Posterior vena cava (tissue), 2 donors: ENCODE data around the gene PPP2R2B. TPM values are rescaled to one million over a fixed set of nuclear protein-coding genes. Genes with fewer than 3 reads are reported as not detected.
"Not testable (repeated sequence)": the region's sequence is repeated elsewhere in the genome, so short reads cannot be mapped to it uniquely, and the experiment has no call there.

Experiments
- DNase-seq: peaks from one replicate; pipeline ENCODE4 v3.0.0-alpha.2; 2020; ENCODE audit warnings: low spot score
- intact Hi-C, 2 donors: fragments of 100-400 bp; cut with DNase I; formaldehyde crosslinking; loops; one replicate each; pipeline versions ENCODE4 v1.14.1 to v1.14.2; 2022 to 2023
- total RNA-seq, 2 donors: library from RNA; stranded (reverse); fragmentation: NEBNext Ultra II Directional; extraction: Animal tissue kit (Norgen Biotek cat#: 25700); gene quantifications; one replicate each; pipeline ENCODE4 v1.2.1, GENCODE V29; 2021
- donor health status: DM: yes; HTN: yes; CAD: no.
- donor health status: DM: yes; HTN: yes; CAD: no.

PPP2R2B gene
- total RNA-seq, 2 donors from 2014 or later = 17.3 to 53.1 TPM

- intact Hi-C loops = no loop called here
- no peak for DNase-seq
These were observed 236.1 kb downstream of the PPP2R2B start for GRCh38 chr5:146642410-146642809.

- intact Hi-C loops = no loop called here
These were observed 236.6 kb downstream of the PPP2R2B start for GRCh38 chr5:146641941-146642340.

GRCh38 chr5:146640285-146640896 lies 238.2 kb downstream of the PPP2R2B start:
- DNase-seq = no peak
- intact Hi-C loops = no loop called here

More at GRCh38 chr5:146641941-146642340, 236.6 kb downstream of the PPP2R2B start:
- no peak for DNase-seq

- intact Hi-C loops = no loop called here
- DNase-seq = no peak
These were observed 243.1 kb downstream of the PPP2R2B start for GRCh38 chr5:146635443-146635842.

- no peak for DNase-seq
- intact Hi-C loops = loop anchor here in 1 of 2 donors (1.0 kb wide), 1 partner anchor 34 kb away; no protein-coding TSS in a partner anchor
These were observed 245.2 kb downstream of the PPP2R2B start for GRCh38 chr5:146633323-146633764.

GRCh38 chr5:146632620-146633322 lies 245.8 kb downstream of the PPP2R2B start:
- intact Hi-C loops = loop anchor here in 1 of 2 donors (1.0 kb wide), 1 partner anchor 33 kb away; no protein-coding TSS in a partner anchor
- no peak for DNase-seq

- DNase-seq = no peak
- intact Hi-C loops = no loop called here
These were observed 248.1 kb downstream of the PPP2R2B start for GRCh38 chr5:146630472-146630871.

- intact Hi-C loops = no loop called here
- DNase-seq = no peak
These were observed 249.6 kb downstream of the PPP2R2B start for GRCh38 chr5:146628950-146629349.

GRCh38 chr5:146626936-146627335 lies 251.6 kb downstream of the PPP2R2B start:
- intact Hi-C loops = no loop called here
- no peak for DNase-seq

- no peak for DNase-seq
- intact Hi-C loops = no loop called here
These were observed 254.4 kb downstream of the PPP2R2B start for GRCh38 chr5:146624179-146624578.

GRCh38 chr5:146623666-146624065 lies 254.9 kb downstream of the PPP2R2B start:
- intact Hi-C loops = no loop called here

GRCh38 chr5:146623009-146623408 lies 255.5 kb downstream of the PPP2R2B start:
- intact Hi-C loops = no loop called here
- DNase-seq = no peak

More at GRCh38 chr5:146623666-146624065, 254.9 kb downstream of the PPP2R2B start:
- no peak for DNase-seq

GRCh38 chr5:146622391-146622790 lies 256.2 kb downstream of the PPP2R2B start:
- no peak for DNase-seq
- intact Hi-C loops = no loop called here

GRCh38 chr5:146620669-146621051 lies 257.9 kb downstream of the PPP2R2B start:
- intact Hi-C loops = no loop called here

GRCh38 chr5:146620031-146620668 lies 258.4 kb downstream of the PPP2R2B start:
- DNase-seq = no peak

More at GRCh38 chr5:146620669-146621051, 257.9 kb downstream of the PPP2R2B start:
- DNase-seq = no peak

GRCh38 chr5:146618434-146618833 lies 260.1 kb downstream of the PPP2R2B start:
- intact Hi-C loops = no loop called here
- no peak for DNase-seq

More at GRCh38 chr5:146620031-146620668, 258.4 kb downstream of the PPP2R2B start:
- intact Hi-C loops = no loop called here

- intact Hi-C loops, DNase-seq: not testable (repeated sequence)
These were observed 268.8 kb downstream of the PPP2R2B start for GRCh38 chr5:146609731-146610130.

GRCh38 chr5:146607659-146608332 lies 270.8 kb downstream of the PPP2R2B start:
- no peak for DNase-seq
- intact Hi-C loops = no loop called here

GRCh38 chr5:146606893-146607292 lies 271.7 kb downstream of the PPP2R2B start:
- intact Hi-C loops = no loop called here
- DNase-seq = no peak

GRCh38 chr5:146600376-146600775 lies 278.2 kb downstream of the PPP2R2B start:
- no peak for DNase-seq
- intact Hi-C loops = no loop called here
